Measurements from ENCODE around the gene GREM2.

The GREM2 gene

GRCh38 chr1:240611228-240611618 lies 732 bp downstream of the GREM2 start:
- H3K4me3 ChIP-seq (ENCODE audit: control insufficient read depth in 1 of 7, extremely low read depth in 1 of 7, insufficient read depth in 4 of 7, low read depth in 2 of 7, low read length in 6 of 7) = peak overlapping the region in 5 of 7 experiments; percentile 48 to 80 (median 73)
- no peaks in the 10 kb centered on the region for H3K9me3 ChIP-seq (ENCODE audit: control extremely low read depth in 1 of 5, control insufficient read depth in 4 of 5, insufficient read depth in 2 of 5, low read depth in 1 of 5, low read length in 4 of 5)
- H3K27ac ChIP-seq (ENCODE audit: insufficient read depth in 1 of 2, low read depth in 1 of 2, low read length in 2 of 2, poor library complexity in 1 of 2, severe bottlenecking in 2 of 2) = no peak overlapping the region
- no peaks in the 10 kb centered on the region for H3K36me3 ChIP-seq (ENCODE audit: control insufficient read depth in 4 of 4, insufficient read depth in 4 of 4, low read length in 3 of 4)
- peaks cover 3 to 65% (median 26%) of the 10 kb centered on the region in 5 experiments for H3K27me3 ChIP-seq (replicated peaks in 2 of 5; ENCODE audit: control insufficient read depth in 4 of 5, insufficient read depth in 5 of 5, low read length in 4 of 5)
- peak in 1 of 3 donors; percentile 4 for DNase-seq
- ChIA-PET CTCF (no interaction called here), POLR2A (no interaction called here)
- H3K4me1 ChIP-seq (ENCODE audit: control extremely low read depth in 1 of 4, control insufficient read depth in 4 of 4, insufficient read depth in 4 of 4, low read length in 3 of 4) = peaks cover 0 to 27% (median 16%) of the 10 kb centered on the region in 4 experiments
- 14% methylated on average over 6 of the region's 12 CpGs for WGBS (ENCODE audit: insufficient coverage)

- POLR2A ChIA-PET = no interaction called here
- Histone ChIP-seq H3K9me3 (ENCODE audit: control extremely low read depth in 1 of 5, control insufficient read depth in 4 of 5, insufficient read depth in 2 of 5, low read depth in 1 of 5, low read length in 4 of 5) (no peaks in the 10 kb centered on the region), H3K4me1 (ENCODE audit: control extremely low read depth in 1 of 4, control insufficient read depth in 4 of 4, insufficient read depth in 4 of 4, low read length in 3 of 4) (peaks cover 0 to 27% (median 16%) of the 10 kb centered on the region in 4 experiments), H3K27ac (ENCODE audit: insufficient read depth in 1 of 2, low read depth in 1 of 2, low read length in 2 of 2, poor library complexity in 1 of 2, severe bottlenecking in 2 of 2) (no peak overlapping the region), H3K36me3 (ENCODE audit: control insufficient read depth in 4 of 4, insufficient read depth in 4 of 4, low read length in 3 of 4) (no peaks in the 10 kb centered on the region), H3K4me3 (ENCODE audit: control insufficient read depth in 1 of 7, extremely low read depth in 1 of 7, insufficient read depth in 4 of 7, low read depth in 2 of 7, low read length in 6 of 7) (no peak overlapping the region), H3K27me3 (replicated peaks in 2 of 5; ENCODE audit: control insufficient read depth in 4 of 5, insufficient read depth in 5 of 5, low read length in 4 of 5) (peaks cover 3 to 61% (median 26%) of the 10 kb centered on the region in 5 experiments)
- CTCF ChIA-PET = interaction anchor here (0.9 kb wide), 1 partner anchor 9 kb away, joined by 3 read pairs; no protein-coding TSS in a partner anchor
- no peak for DNase-seq
- 72% methylated on average over 5 of the region's 6 CpGs for WGBS (ENCODE audit: insufficient coverage)
These were observed 1.3 kb downstream of the GREM2 start for GRCh38 chr1:240610636-240611035.

- POLR2A ChIA-PET = no interaction called here
- CTCF ChIA-PET = interaction anchor here (0.5 kb wide), 1 partner anchor 558 kb away, joined by 5 read pairs; no protein-coding TSS in a partner anchor
- Histone ChIP-seq H3K9me3 (ENCODE audit: control extremely low read depth in 1 of 5, control insufficient read depth in 4 of 5, insufficient read depth in 2 of 5, low read depth in 1 of 5, low read length in 4 of 5) (no peaks in the 10 kb centered on the region), H3K27ac (ENCODE audit: insufficient read depth in 1 of 2, low read depth in 1 of 2, low read length in 2 of 2, poor library complexity in 1 of 2, severe bottlenecking in 2 of 2) (no peak overlapping the region), H3K36me3 (ENCODE audit: control insufficient read depth in 4 of 4, insufficient read depth in 4 of 4, low read length in 3 of 4) (no peaks in the 10 kb centered on the region), H3K4me3 (ENCODE audit: control insufficient read depth in 1 of 7, extremely low read depth in 1 of 7, insufficient read depth in 4 of 7, low read depth in 2 of 7, low read length in 6 of 7) (no peak overlapping the region), H3K4me1 (ENCODE audit: control extremely low read depth in 1 of 4, control insufficient read depth in 4 of 4, insufficient read depth in 4 of 4, low read length in 3 of 4) (peaks cover 0 to 27% (median 16%) of the 10 kb centered on the region in 4 experiments), H3K27me3 (replicated peaks in 2 of 5; ENCODE audit: control insufficient read depth in 4 of 5, insufficient read depth in 5 of 5, low read length in 4 of 5) (peaks cover 3 to 59% (median 26%) of the 10 kb centered on the region in 5 experiments)
- 80% methylated on average over 4 of the region's 6 CpGs for WGBS (ENCODE audit: insufficient coverage)
- DNase-seq = no peak
These were observed 2.4 kb downstream of the GREM2 start for GRCh38 chr1:240609527-240610060.

- peaks cover 3 to 55% (median 26%) of the 10 kb centered on the region in 5 experiments for H3K27me3 ChIP-seq (replicated peaks in 2 of 5; ENCODE audit: control insufficient read depth in 4 of 5, insufficient read depth in 5 of 5, low read length in 4 of 5)
- no peak overlapping the region for H3K27ac ChIP-seq (ENCODE audit: insufficient read depth in 1 of 2, low read depth in 1 of 2, low read length in 2 of 2, poor library complexity in 1 of 2, severe bottlenecking in 2 of 2)
- peaks cover 0 to 24% (median 15%) of the 10 kb centered on the region in 4 experiments for H3K4me1 ChIP-seq (ENCODE audit: control extremely low read depth in 1 of 4, control insufficient read depth in 4 of 4, insufficient read depth in 4 of 4, low read length in 3 of 4)
- no peaks in the 10 kb centered on the region for H3K36me3 ChIP-seq (ENCODE audit: control insufficient read depth in 4 of 4, insufficient read depth in 4 of 4, low read length in 3 of 4)
- ChIA-PET POLR2A (no interaction called here), CTCF (interaction anchor here (0.5 to 1.5 kb wide), 5 partner anchors 9 to 557 kb away, joined by 3 to 5 read pairs (median 4); no protein-coding TSS in a partner anchor)
- H3K4me3 ChIP-seq (ENCODE audit: control insufficient read depth in 1 of 7, extremely low read depth in 1 of 7, insufficient read depth in 4 of 7, low read depth in 2 of 7, low read length in 6 of 7) = no peak overlapping the region
- no peaks in the 10 kb centered on the region for H3K9me3 ChIP-seq (ENCODE audit: control extremely low read depth in 1 of 5, control insufficient read depth in 4 of 5, insufficient read depth in 2 of 5, low read depth in 1 of 5, low read length in 4 of 5)
- 0% methylated on average over 2 of the region's 2 CpGs for WGBS (ENCODE audit: insufficient coverage)
- DNase-seq = peak in 1 of 3 donors; percentile 8
These were observed 3.2 kb downstream of the GREM2 start for GRCh38 chr1:240608707-240609106.

- H3K4me1 ChIP-seq (ENCODE audit: control extremely low read depth in 1 of 4, control insufficient read depth in 4 of 4, insufficient read depth in 4 of 4, low read length in 3 of 4) = peaks cover 0 to 9% (median 8%) of the 10 kb centered on the region in 4 experiments
- H3K4me3 ChIP-seq (ENCODE audit: control insufficient read depth in 1 of 7, extremely low read depth in 1 of 7, insufficient read depth in 4 of 7, low read depth in 2 of 7, low read length in 6 of 7) = no peak overlapping the region
- DNase-seq = no peak
- no peaks in the 10 kb centered on the region for H3K36me3 ChIP-seq (ENCODE audit: control insufficient read depth in 4 of 4, insufficient read depth in 4 of 4, low read length in 3 of 4)
- POLR2A ChIA-PET = no interaction called here
- WGBS (ENCODE audit: insufficient coverage) = 58% methylated on average over 2 of the region's 2 CpGs
- H3K9me3 ChIP-seq (ENCODE audit: control extremely low read depth in 1 of 5, control insufficient read depth in 4 of 5, insufficient read depth in 2 of 5, low read depth in 1 of 5, low read length in 4 of 5) = no peaks in the 10 kb centered on the region
- H3K27me3 ChIP-seq (replicated peaks in 2 of 5; ENCODE audit: control insufficient read depth in 4 of 5, insufficient read depth in 5 of 5, low read length in 4 of 5) = peaks cover 2 to 40% (median 22%) of the 10 kb centered on the region in 5 experiments
- CTCF ChIA-PET = no interaction called here
- H3K27ac ChIP-seq (ENCODE audit: insufficient read depth in 1 of 2, low read depth in 1 of 2, low read length in 2 of 2, poor library complexity in 1 of 2, severe bottlenecking in 2 of 2) = no peak overlapping the region
These were observed 4.9 kb downstream of the GREM2 start for GRCh38 chr1:240607006-240607405.

GRCh38 chr1:240602189-240602588 lies 9.8 kb downstream of the GREM2 start:
- Histone ChIP-seq H3K4me3 (ENCODE audit: control insufficient read depth in 1 of 7, extremely low read depth in 1 of 7, insufficient read depth in 4 of 7, low read depth in 2 of 7, low read length in 6 of 7) (no peak overlapping the region), H3K27me3 (replicated peaks in 2 of 5; ENCODE audit: control insufficient read depth in 4 of 5, insufficient read depth in 5 of 5, low read length in 4 of 5) (peaks cover 0 to 4% (median 2%) of the 10 kb centered on the region in 5 experiments), H3K36me3 (ENCODE audit: control insufficient read depth in 4 of 4, insufficient read depth in 4 of 4, low read length in 3 of 4) (no peaks in the 10 kb centered on the region), H3K4me1 (ENCODE audit: control extremely low read depth in 1 of 4, control insufficient read depth in 4 of 4, insufficient read depth in 4 of 4, low read length in 3 of 4) (no peaks in the 10 kb centered on the region), H3K27ac (ENCODE audit: insufficient read depth in 1 of 2, low read depth in 1 of 2, low read length in 2 of 2, poor library complexity in 1 of 2, severe bottlenecking in 2 of 2) (no peak overlapping the region), H3K9me3 (ENCODE audit: control extremely low read depth in 1 of 5, control insufficient read depth in 4 of 5, insufficient read depth in 2 of 5, low read depth in 1 of 5, low read length in 4 of 5) (no peaks in the 10 kb centered on the region)
- 100% methylated on average over 2 of the region's 2 CpGs for WGBS (ENCODE audit: insufficient coverage)
- no peak for DNase-seq
- CTCF ChIA-PET = interaction anchor here (1.2 to 2.3 kb wide), 3 partner anchors 8 to 14 kb away, joined by 3 to 5 read pairs (median 3); no protein-coding TSS in a partner anchor
- POLR2A ChIA-PET = no interaction called here

GRCh38 chr1:240599830-240600229 lies 12.1 kb downstream of the GREM2 start:
- ChIA-PET POLR2A (no interaction called here), CTCF (interaction anchor here (0.7 kb wide), 1 partner anchor 8 kb away, joined by 4 read pairs; no protein-coding TSS in a partner anchor)
- no peak for DNase-seq
- Histone ChIP-seq H3K9me3 (ENCODE audit: control extremely low read depth in 1 of 5, control insufficient read depth in 4 of 5, insufficient read depth in 2 of 5, low read depth in 1 of 5, low read length in 4 of 5) (no peaks in the 10 kb centered on the region), H3K36me3 (ENCODE audit: control insufficient read depth in 4 of 4, insufficient read depth in 4 of 4, low read length in 3 of 4) (no peaks in the 10 kb centered on the region), H3K27ac (ENCODE audit: insufficient read depth in 1 of 2, low read depth in 1 of 2, low read length in 2 of 2, poor library complexity in 1 of 2, severe bottlenecking in 2 of 2) (no peak overlapping the region), H3K4me1 (ENCODE audit: control extremely low read depth in 1 of 4, control insufficient read depth in 4 of 4, insufficient read depth in 4 of 4, low read length in 3 of 4) (no peaks in the 10 kb centered on the region), H3K4me3 (ENCODE audit: control insufficient read depth in 1 of 7, extremely low read depth in 1 of 7, insufficient read depth in 4 of 7, low read depth in 2 of 7, low read length in 6 of 7) (no peak overlapping the region), H3K27me3 (replicated peaks in 2 of 5; ENCODE audit: control insufficient read depth in 4 of 5, insufficient read depth in 5 of 5, low read length in 4 of 5) (peaks cover 0 to 8% (median 2%) of the 10 kb centered on the region in 5 experiments)
- WGBS (ENCODE audit: insufficient coverage) = 87% methylated on average over 5 of the region's 6 CpGs

Data from common myeloid progenitor, CD34-positive (primary cell).